Measurements from ENCODE around the gene RASL10A. TPM values are rescaled to one million over a fixed set of nuclear protein-coding genes. Genes with fewer than 3 reads are reported as not detected.

The RASL10A gene
- total and polyA plus RNA-seq, 9 of the 15 experiments (the other 6 are each of a cell fraction or from before 2014, with no cell fraction given) = 0.17 to 1.2 (median 0.45) TPM; not detected in 3

GRCh38 chr22:29343313-29343805, 27.9 kb upstream of the RASL10A start:
- no peak overlapping the region for H3K4me2 ChIP-seq (ENCODE audit: insufficient read depth, low read length)
- H3K9me3 ChIP-seq (replicated peaks; ENCODE audit: control insufficient read depth, insufficient read depth, low read depth, low read length) = no peaks in the 10 kb centered on the region
- no peak overlapping the region for H3K27ac ChIP-seq (ENCODE audit: extremely low read depth, low read depth, low read length)
- in situ Hi-C loops (cut with MboI) = no loop called here
- H3K4me1 ChIP-seq (replicated peaks in 1 of 2; ENCODE audit: control insufficient read depth in 2 of 2, insufficient read depth in 2 of 2, low read length in 2 of 2) = peaks cover 0 to 10% of the 10 kb centered on the region in 2 experiments; a peak in 3 of 5 replicates
- 90% methylated on average over 7 of the region's 7 CpGs for WGBS (ENCODE audit: insufficient coverage, low coverage, missing lambda C conversion rate)
- ChIA-PET CTCF (ENCODE audit: low intra/inter-chr PET ratio) (no interaction called here), POLR2A (no interaction called here)
- H4K20me1 ChIP-seq (replicated peaks; ENCODE audit: control insufficient read depth, insufficient read depth, low read length) = no peaks in the 10 kb centered on the region
- H3K27me3 ChIP-seq (ENCODE audit: control insufficient read depth in 2 of 2, insufficient read depth in 2 of 2, low read length in 2 of 2) = no peaks in the 10 kb centered on the region
- H3K36me3 ChIP-seq (ENCODE audit: control insufficient read depth, insufficient read depth, low read length) = peaks cover 80% of the 10 kb centered on the region
- H3K79me2 ChIP-seq (ENCODE audit: control insufficient read depth, insufficient read depth, low read length) = no peaks in the 10 kb centered on the region
- BruUV-seq (replicated peaks) = no TSS peak
- intact Hi-C loops (cut with micrococcal nuclease) = no loop called here
- ATAC-seq (no peak), DNase-seq (ENCODE audit: extremely low read depth in 1 of 4, low spot score in 3 of 4) (peak in 1 of 4 experiments; percentile 14), FAIRE-seq (no peak)
- H2AFZ ChIP-seq (ENCODE audit: low read depth, low read length) = no peak overlapping the region
- H3K9ac ChIP-seq (ENCODE audit: insufficient read depth in 1 of 2, low read depth in 2 of 2, low read length in 2 of 2) = no peak overlapping the region
- no peaks in the 10 kb centered on the region for H3K9me1 ChIP-seq (ENCODE audit: control insufficient read depth, insufficient read depth, low read length)
- H3K4me3 ChIP-seq = no peak overlapping the region
- TF ChIP-seq CBX3 (IDR thresholded peaks at IDR 0.05; ENCODE audit: borderline replicate concordance in 1 of 2, low read length in 2 of 2) = no peak
- no peak for TF ChIP-seq ZSCAN32 (CRISPR knock-in tag; IDR thresholded peaks at IDR 0.05)
- no peak for TF ChIP-seq PRDM10 (IDR thresholded peaks at IDR 0.05; ENCODE audit: partially characterized antibody)
- TF ChIP-seq ARID3A (IDR thresholded peaks at IDR 0.05; ENCODE audit: borderline replicate concordance, low read depth, low read length) = no peak
- TF ChIP-seq ESRRA (IDR thresholded peaks at IDR 0.05; ENCODE audit: borderline replicate concordance, low read depth) = no peak
- no peak for TF ChIP-seq TEAD4 (IDR thresholded peaks at IDR 0.05; ENCODE audit: low read length)
- no peak for TF ChIP-seq TEAD4 (CRISPR knock-in tag; IDR thresholded peaks at IDR 0.05; ENCODE audit: borderline replicate concordance)
- no peak for TF ChIP-seq ZNF785 (CRISPR knock-in tag; IDR thresholded peaks at IDR 0.05)
- no peak for TF ChIP-seq ZBTB7A (IDR thresholded peaks at IDR 0.05; ENCODE audit: borderline replicate concordance, control insufficient read depth, low read depth, low read length)
- TF ChIP-seq TRIM25 (IDR thresholded peaks at IDR 0.05; ENCODE audit: borderline replicate concordance) = no peak
- TF ChIP-seq XRCC4 (IDR thresholded peaks at IDR 0.05; ENCODE audit: extremely low read depth, insufficient read depth, insufficient read length) = no peak
- no peak for TF ChIP-seq ZNF639 (CRISPR knock-in tag; conservative IDR thresholded peaks at IDR 0.05 in 1 of 2, IDR thresholded peaks at IDR 0.05 in 1 of 2)

All from K562 (cell line).